ENCODE data around the gene CELF2.

CELF2 gene

DNA sequence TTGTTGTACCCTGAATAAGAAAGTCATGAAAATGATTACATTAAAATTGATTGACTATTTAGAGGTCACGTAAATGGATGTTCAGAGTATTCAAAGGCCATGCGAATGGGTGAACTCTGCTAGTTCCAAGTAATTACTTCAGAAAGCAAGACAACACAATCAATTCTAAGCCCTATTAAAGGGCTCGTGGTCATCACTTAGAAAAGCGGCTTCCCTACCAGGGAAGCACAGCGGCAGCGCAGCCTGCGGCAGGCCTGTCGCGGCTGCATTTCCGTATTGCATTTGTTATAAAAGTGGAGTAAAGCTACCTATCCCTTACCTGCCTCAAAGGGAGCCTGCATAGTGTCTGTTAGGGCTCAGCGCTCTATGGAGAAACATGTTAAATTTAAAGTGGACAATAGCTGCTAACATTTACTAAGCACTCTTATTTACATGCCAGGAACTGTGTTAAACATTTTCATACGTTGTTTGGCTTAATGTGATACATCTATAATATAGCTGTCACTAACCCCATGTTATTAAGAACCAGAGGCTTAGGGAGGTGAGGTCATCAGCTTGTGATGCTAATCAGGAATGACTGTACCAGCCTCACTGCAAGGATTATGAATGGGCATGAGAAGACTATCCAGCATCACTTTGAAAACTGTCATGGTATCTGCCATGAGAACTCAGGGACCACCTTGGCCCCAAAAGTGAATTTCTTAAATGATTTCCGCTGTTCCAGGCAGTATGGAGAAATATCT lies 187.5 kb downstream of the CELF2 start:
- peak; percentile 79 for DNase-seq

DNA sequence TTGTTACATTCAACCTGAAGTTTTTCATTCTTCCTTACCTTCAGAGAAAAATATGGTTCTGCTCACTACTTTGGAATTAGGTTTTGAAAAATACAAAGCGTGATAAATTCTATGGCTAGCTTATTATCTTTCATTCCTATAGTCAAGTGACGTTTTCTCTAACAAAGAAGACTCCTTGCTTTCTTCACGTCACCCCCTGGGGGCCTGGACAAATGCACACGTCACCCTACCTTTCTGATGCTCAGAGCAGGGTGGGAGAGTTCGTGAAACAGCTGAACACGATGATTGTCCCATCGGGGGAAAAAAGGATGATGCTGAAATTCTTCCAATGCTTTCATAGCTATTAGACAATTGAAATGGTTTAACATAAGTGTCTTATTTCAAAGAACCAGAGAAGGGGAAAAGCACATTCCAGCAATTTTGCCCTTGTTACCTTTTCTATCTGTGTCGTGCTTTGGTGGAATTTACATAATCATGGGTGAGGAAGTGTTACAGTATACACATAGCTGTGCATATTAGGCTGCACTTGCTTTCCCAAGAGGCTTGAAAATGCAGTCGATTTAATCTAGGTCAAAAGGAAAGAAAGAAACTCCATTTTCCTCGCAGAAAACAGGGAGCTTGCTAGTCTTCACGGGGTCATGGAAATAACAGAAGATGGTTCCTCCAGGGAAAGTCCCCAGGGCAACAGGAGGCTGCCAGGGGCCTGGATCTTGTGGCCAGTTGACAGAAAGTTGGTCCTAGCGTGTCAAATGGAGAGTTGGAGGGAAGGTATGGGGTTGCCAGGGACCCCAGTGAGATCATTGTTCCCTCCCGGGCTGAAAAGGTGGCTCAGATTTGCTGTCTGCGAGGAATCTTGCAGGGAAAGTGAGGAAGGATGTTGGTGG lies 189.2 kb downstream of the CELF2 start:
- DNase-seq = peak; percentile 51

GRCh38 chr10:11207560-11207844 lies 189.8 kb downstream of the CELF2 start:
- DNase-seq = no peak

GRCh38 chr10:11208243-11208642 lies 190.6 kb downstream of the CELF2 start:
- no peak for DNase-seq

- no peak for DNase-seq
Observed at GRCh38 chr10:11208908-11209829, 191.5 kb downstream of the CELF2 start.

DNA sequence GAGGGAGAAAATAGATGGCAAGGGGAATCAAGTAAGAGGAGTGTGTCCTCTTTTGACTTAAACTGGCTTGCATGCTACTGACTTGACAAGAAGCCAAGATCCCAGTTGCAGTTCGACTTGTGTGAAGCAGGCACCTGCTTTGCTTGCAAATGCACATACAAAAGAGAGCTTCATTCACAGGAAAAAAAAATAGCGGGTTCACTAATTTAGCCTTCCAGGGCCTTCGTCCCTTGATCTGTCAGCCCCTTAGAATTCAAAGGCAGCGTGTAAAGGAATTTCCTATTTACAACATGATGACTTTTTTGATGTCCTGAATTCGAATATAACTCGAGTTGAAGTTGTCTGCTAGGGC lies 192.1 kb downstream of the CELF2 start:
- no peak for DNase-seq

DNA sequence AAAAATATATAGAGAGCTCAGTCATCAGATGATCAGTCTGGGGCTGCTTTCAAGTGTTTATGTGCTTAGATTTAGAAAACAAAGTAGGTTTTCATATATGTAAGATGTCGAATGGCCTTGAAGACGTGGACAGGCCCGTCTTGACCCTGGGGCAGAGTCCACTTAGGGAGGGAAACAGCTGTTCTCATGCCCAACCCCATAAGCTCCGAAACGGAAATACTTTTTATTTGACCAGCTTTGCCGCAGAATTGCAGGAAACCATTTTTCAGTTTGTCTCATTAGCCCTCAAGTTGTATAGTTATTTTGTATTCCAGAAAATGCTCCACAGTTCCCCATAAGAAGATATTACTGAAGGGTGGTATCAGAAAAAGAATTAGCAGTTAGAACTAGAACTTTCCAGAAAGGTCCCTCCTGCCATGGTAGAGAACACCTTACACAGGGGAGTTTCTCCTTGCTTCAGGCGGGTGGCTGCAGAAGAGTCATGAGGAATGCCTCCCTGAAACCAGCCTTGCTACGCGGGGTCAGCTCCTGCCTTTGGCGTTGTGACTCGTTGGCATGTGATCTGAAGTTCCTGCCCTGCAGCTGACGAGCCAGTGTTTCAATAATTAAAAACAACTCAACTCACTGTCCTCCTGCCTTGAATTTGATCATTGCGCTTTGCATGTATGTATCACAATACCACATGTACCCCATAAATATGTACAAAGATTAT lies 192.7 kb downstream of the CELF2 start:
- no peak for DNase-seq

DNA sequence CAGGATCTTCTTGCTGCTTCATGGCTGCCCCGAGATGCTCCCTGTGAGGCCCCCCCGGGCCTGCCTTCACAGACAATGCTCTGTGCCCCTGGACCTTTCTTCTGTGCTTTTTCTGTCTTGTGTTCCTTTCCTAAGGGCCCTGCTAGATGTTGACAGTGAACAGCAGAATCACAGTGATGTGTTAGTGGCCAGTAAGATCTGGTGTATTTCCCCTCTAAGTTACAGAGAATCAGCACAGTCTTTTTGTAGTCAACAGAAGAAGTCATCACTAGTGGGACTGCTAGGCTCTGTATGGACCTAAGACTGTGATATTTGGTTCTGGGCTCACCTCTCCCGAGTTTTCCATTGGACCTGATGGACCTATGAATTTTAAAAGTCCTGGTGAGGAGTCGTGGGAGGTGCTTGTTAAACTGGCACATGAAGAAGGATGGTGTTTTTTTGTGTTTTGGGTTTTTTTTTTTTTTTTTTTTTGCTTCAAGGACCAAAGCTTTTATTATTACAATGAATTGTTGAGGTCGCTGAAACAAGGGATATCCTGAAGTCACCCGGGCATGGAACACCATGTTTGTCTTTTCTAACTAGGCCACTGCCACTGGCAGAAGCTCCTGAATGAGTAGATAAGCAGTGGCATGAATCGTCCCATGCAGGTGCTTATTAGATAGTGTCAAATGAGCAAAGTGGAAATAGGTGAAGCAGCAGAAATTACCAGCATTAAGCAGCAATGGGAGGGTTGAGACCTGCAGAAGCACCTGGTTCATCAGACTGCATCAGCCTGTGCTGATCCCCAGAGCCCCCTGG lies 194.8 kb downstream of the CELF2 start:
- no peak for DNase-seq

DNA sequence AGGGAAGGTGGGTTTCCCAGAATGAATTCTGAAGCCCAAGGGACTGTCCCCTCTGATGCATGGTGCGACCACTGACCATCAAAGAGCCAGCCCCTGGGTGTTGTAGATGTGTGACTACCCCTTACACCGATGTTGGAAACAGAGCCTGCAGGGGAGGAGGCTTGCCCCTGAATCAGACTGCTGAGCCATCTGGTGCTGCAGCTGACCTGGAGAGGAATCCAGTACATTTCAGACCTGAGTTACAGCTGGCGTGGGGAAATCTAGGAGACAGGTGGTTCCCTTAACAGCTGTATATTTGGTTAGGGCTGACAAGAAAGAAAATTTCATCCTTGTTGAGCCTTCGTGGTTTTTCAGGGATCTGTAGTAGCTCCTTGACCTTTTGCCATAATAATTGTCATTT lies 195.5 kb downstream of the CELF2 start:
- peak; percentile 61 for DNase-seq

- no peak for DNase-seq
Observed at GRCh38 chr10:11214407-11214806, 196.7 kb downstream of the CELF2 start.

GRCh38 chr10:11215471-11215870 lies 197.8 kb downstream of the CELF2 start:
- DNase-seq = no peak

- no peak for DNase-seq
Observed at GRCh38 chr10:11217521-11217920, 199.8 kb downstream of the CELF2 start.

DNA sequence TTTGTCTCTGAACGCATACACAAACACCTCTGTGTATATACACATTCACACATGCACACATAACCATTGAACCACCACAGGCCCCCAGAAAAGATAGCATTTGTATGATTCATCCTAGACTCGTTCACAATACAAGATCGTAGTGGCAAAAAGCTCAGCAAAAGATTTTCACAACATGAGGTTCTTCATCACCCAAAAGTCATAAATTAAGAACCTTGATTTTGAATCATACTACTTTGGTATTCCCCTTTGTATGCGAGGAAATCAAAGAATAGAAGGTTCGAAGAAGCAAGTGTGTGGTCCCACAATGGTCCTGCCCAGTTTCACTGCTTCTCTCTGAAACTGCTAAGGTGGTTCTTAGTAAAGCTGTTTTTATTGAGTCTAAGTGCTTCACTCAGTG lies 200.7 kb downstream of the CELF2 start:
- DNase-seq = no peak

GRCh38 chr10:11219431-11219830 lies 201.8 kb downstream of the CELF2 start:
- DNase-seq = no peak

DNA sequence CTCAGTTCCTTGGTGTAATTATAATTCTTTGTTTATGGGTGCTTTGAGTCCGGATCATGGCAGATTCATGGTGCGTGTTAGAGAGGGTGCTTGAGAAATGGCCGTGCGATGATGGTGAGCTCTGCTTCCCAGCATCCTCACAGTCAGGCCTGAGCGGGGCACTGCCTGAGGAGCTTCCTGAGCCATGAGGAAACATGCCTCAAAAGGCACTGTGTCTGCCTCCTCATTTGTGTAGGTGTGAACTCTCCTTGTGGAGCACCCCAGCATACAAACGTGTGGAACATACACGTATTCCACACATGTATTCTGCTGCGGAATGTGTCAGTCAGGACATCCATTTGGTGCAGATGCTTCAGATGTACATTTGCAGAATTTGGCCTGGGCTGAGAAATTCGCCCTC lies 205.4 kb downstream of the CELF2 start:
- no peak for DNase-seq

DNA sequence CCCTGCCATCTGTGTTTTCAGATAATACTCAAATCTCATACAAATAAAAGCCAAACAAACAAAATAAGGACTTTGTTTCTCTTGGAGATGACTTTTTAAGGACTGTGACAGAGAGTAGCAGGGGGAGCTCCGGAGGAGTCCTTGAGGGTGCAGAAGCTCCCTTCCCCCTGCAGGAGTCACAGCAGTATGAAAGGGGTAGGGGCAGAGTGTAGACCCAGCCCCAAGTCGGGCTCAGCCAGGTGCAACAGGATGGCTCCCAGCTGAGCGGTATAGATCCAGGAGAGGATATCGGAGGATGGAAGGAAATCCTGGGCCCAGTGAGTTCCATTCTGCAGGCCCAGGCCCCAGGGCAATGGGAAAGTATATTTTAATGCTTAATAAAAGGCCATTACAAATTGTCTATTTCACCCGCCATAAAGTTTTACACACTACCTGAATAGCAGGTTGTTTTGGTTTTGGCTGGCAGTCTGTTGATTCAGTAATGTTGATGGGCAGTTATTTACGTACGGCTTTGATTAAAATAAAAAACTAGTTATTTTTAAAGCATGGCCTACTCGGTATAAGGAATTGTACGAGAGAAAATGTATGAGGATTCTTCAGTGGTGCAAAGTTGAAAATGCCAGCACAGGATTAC lies 206.0 kb downstream of the CELF2 start:
- no peak for DNase-seq

- no peak for DNase-seq
Observed at GRCh38 chr10:11224321-11224720, 206.6 kb downstream of the CELF2 start.

DNA sequence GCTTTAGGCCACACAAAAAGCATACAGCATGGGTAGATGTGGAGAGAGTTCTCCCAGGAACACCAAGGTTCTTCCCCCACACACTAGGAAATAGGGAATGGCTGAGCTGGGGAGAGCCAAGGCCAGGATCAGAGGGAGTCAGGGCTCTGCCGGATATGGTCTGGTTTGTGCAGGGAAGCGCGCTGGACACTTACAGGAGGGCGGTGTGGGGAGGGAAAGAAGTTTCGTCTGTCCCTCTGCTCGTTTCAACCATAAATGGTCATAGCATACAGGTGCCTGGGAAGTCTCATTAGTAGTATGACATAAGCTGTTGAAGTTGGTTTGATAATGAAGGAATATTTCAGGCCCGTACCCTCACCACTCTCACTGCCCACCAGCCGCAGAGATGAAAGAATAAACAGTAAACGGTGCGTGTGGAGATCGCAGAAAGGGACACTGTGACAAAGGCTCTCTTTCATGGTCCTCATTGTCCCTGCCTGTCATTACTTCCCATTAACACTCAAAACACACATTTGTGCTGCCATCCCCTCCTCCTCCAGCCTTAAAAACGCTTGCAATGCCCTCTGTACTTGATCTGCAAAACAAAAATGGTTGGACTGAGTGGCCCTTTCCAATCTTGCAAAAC lies 207.2 kb downstream of the CELF2 start:
- DNase-seq = no peak

DNA sequence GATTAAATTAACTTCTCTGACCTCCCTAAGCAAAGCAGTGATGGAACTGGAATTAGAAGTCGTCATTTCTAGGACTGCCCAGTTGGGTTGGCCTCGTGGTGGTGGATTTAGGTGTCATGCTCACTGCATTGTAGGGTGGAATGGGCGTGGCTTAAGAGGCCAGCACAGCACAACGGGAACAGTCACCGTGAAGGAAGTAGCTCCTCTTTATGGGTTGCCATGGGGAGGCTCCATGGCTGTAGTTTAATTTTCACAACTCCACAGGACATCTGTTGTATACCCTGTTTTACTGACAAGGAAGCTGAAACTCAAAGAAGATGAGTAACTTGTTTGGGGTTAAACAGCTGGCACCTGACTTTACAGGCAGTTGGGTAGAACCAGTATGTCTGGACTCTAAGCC lies 208.3 kb downstream of the CELF2 start:
- no peak for DNase-seq

GRCh38 chr10:11227103-11227502 lies 209.4 kb downstream of the CELF2 start:
- DNase-seq = no peak

DNA sequence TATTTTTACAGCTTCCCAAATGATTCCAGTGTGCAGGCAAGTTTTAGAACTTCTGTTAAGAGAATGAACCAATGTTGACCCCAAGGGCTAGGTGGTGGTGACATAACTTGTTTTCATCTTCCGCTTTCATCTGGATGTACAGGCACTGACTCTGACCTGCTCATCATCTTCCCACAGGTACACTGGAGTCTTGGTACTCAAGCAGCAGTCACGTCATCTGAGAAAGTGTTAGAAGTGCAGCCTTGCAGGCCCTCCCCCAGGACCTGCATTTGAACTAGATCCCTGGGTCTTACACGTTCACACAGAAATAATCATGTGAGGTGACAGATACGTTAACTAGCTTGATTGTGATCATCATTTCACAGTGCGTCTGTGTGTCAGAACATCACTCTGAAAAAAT lies 212.2 kb downstream of the CELF2 start:
- DNase-seq = no peak

Data from eye (tissue), 1 donor.